ENCODE measurements around the gene NPR2. TPM values are rescaled to one million over a fixed set of nuclear protein-coding genes. Genes with fewer than 3 reads are reported as not detected.
A peak's percentile ranks its signal among the peaks of the same experiment; 100 is the strongest.

NPR2 gene
- total RNA-seq, 1 experiment from 2014 or later = 12.5 TPM

DNA sequence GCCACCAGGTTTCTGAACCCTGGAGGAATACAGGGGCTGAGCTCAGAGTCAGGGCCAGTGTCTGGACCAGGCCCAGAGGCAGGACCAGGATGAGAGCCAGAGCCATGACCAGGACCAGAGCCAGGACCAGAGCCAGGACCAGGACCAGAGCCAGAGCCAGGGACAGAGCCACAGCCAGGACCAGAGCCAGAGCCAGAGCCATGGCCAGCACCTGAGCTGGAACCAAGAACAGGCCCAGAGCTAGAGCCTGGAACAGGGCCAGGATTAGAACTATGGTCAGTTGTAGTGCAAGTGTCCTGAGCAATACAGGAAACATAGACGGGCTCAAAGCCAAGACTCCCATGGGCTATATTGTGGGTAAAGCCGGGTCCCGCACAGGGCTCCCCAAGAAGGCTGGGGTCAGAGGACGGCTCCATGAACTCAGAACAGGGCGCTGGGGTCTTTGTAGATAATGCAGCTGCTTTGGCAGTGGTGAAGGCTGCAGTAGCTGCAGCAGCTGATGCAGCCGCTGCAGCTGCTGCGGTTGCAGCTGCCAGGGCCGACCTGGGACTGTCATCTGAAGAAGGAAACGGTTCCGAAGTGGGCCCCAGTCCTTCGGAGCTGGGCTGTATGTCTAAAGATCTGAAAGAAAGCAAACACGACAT is 20.1 kb downstream of the NPR2 start:
- Histone ChIP-seq H3K27ac (ENCODE audit: insufficient read length, low read depth, low read length) (no peak overlapping the region), H3K4ac (ENCODE audit: low read depth, low read length) (no peak overlapping the region), H4K91ac (ENCODE audit: insufficient read length, low read depth, low read length) (no peak overlapping the region), H3K23ac (ENCODE audit: insufficient read length, low read depth, low read length) (no peak overlapping the region), H2BK5ac (ENCODE audit: insufficient read length, low read length) (no peak overlapping the region), H2AK5ac (ENCODE audit: insufficient read length, low read length) (no peak overlapping the region), H2BK15ac (ENCODE audit: low read depth, low read length) (no peak overlapping the region), H2BK20ac (ENCODE audit: low read depth, low read length, poor library complexity, severe bottlenecking) (no peak overlapping the region), H2BK12ac (ENCODE audit: insufficient read length, low read depth, low read length) (no peak overlapping the region), H4K8ac (replicated peaks; ENCODE audit: insufficient read length, low read depth, low read length) (no peak overlapping the region), H3K23me2 (ENCODE audit: insufficient read length, low read depth, low read length, poor library complexity, severe bottlenecking) (peaks cover 9% of the 10 kb centered on the region), H3T11ph (ENCODE audit: low read length) (no peak overlapping the region), H3K27me3 (ENCODE audit: insufficient read depth, low read length) (no peaks in the 10 kb centered on the region), H3K14ac (ENCODE audit: insufficient read depth, low read length) (no peak overlapping the region), H3K9me3 (ENCODE audit: control insufficient read depth, low read depth, low read length) (no peaks in the 10 kb centered on the region), H3K4me1 (ENCODE audit: insufficient read depth, low read length) (no peaks in the 10 kb centered on the region), H3K9ac (ENCODE audit: extremely low read depth, insufficient read length, low read length) (no peak overlapping the region), H4K20me1 (ENCODE audit: control insufficient read depth, insufficient read depth, insufficient read length) (no peaks in the 10 kb centered on the region), H3K56ac (ENCODE audit: insufficient read length, low read depth, low read length) (no peak overlapping the region), H3K4me2 (ENCODE audit: insufficient read depth, insufficient read length, low read length) (peak overlapping the region; percentile 95), H3K79me1 (ENCODE audit: insufficient read depth, low read depth, low read length, poor library complexity, severe bottlenecking) (no peaks in the 10 kb centered on the region), H2BK120ac (ENCODE audit: low read depth, low read length, poor library complexity, severe bottlenecking) (no peak overlapping the region), H3K18ac (ENCODE audit: insufficient read length, low read depth, low read length) (no peak overlapping the region), H3K79me2 (ENCODE audit: insufficient read depth, low read length) (no peaks in the 10 kb centered on the region), H2AFZ (ENCODE audit: low read length) (no peak overlapping the region), H4K5ac (ENCODE audit: insufficient read length, low read depth, low read length) (no peak overlapping the region)
- Mint-ChIP-seq H3K27ac (peak overlapping the region in 2 of 3 experiments; percentile 52 to 92; a peak in 3 of 7 replicates), H3K36me3 (ENCODE audit: insufficient read depth in 1 of 3, low read depth in 3 of 3) (peaks cover 5 to 19% (median 10%) of the 10 kb centered on the region in 3 experiments; a peak in 4 of 7 replicates), H3K4me1 (peaks cover 20 to 21% of the 10 kb centered on the region in 2 experiments), H3K9me3 (no peaks in the 10 kb centered on the region; a peak in 1 of 5 replicates), H3K4me3 (peak overlapping the region; percentile 71 to 82), H3K27me3 (ENCODE audit: low read depth) (peaks cover 5% of the 10 kb centered on the region)
- TF ChIP-seq, protein P1, sequence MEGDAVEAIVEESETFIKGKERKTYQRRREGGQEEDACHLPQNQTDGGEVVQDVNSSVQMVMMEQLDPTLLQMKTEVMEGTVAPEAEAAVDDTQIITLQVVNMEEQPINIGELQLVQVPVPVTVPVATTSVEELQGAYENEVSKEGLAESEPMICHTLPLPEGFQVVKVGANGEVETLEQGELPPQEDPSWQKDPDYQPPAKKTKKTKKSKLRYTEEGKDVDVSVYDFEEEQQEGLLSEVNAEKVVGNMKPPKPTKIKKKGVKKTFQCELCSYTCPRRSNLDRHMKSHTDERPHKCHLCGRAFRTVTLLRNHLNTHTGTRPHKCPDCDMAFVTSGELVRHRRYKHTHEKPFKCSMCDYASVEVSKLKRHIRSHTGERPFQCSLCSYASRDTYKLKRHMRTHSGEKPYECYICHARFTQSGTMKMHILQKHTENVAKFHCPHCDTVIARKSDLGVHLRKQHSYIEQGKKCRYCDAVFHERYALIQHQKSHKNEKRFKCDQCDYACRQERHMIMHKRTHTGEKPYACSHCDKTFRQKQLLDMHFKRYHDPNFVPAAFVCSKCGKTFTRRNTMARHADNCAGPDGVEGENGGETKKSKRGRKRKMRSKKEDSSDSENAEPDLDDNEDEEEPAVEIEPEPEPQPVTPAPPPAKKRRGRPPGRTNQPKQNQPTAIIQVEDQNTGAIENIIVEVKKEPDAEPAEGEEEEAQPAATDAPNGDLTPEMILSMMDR (conservative IDR thresholded peaks at IDR 0.05) = no peak
- WGBS (ENCODE audit: extremely low coverage, insufficient read length, low lambda C conversion rate) = no CpG with 5 or more reads among the region's 12 CpGs
- DNase-seq = no peak
